K562 (cell line): ENCODE measurements around the gene GLI1. TPM values are rescaled to one million over a fixed set of nuclear protein-coding genes. Genes with fewer than 3 reads are reported as not detected.

Experiments
- ATAC-seq: fragments of 200-7000 bp; cut with Tn5 transposase; 3 replicates; pipeline ENCODE4 v1.9.1; 2020; ENCODE audit warnings: moderate library complexity
- Bru-seq: library from RNA; stranded (reverse); fragments of 400-500 nt; gene quantifications from one replicate; lab custom pipeline; 2021; lab: Mats Ljungman, UMichigan
- BruChase-seq, 2 experiments: library from RNA; stranded (reverse); fragments of 400-500 nt; gene quantifications; one replicate each; lab custom pipeline; 2021; lab: Mats Ljungman, UMichigan
- BruUV-seq: library from RNA; stranded (reverse); fragments of 400-500 nt; replicated peaks from 2 replicates; lab custom pipeline; 2021; lab: Mats Ljungman, UMichigan
- CTCF ChIA-PET: fragments of 300-600 bp; formaldehyde crosslinking; extraction: SDS; loops from one replicate; lab custom pipeline; 2021; ENCODE audit warnings: low intra/inter-chr PET ratio; lab: Yijun Ruan, JAX
- POLR2A ChIA-PET: fragments of 300-600, 350-650 bp; sonication (Branson Sonifier 250); formaldehyde crosslinking; extraction: SDS; loops from one replicate; lab custom pipeline; 2021; ENCODE audit warnings: antibody characterized with exemption, inconsistent platforms; lab: Yijun Ruan, JAX
- DNase-seq, 4 experiments: peaks; one replicate each; pipeline versions ENCODE4 v3.0.0 to v3.0.0-alpha.2; 2011 to 2018; ENCODE audit warnings: low spot score in 3 of 4, mixed read lengths in 3 of 4; ENCODE audit errors: extremely low read depth in 1 of 4
- FAIRE-seq: peaks from 2 replicates; lab custom pipeline; 2011; peaks lifted over from hg19 to GRCh38; lab: Jason Lieb, UNC
- H2AFZ ChIP-seq: 2 replicates; pipeline ENCODE4 v1.6.0; 2011; ENCODE audit warnings: low read depth, low read length, control low read depth, inconsistent platforms
- H3K27ac ChIP-seq: fragments of 200-600 bp; 3 replicates; pipeline ENCODE4 v1.8.0; 2011; ENCODE audit warnings: low read depth, mild to moderate bottlenecking, control low read depth, inconsistent platforms, low read length, moderate library complexity, mixed read lengths; ENCODE audit errors: extremely low read depth
- H3K27me3 ChIP-seq, 2 experiments: fragments of 300-600 bp in 1 of 2; 2 replicates in 1 of 2; 3 replicates in 1 of 2; pipeline versions ENCODE4 v1.6.0 to v1.8.0; 2011; ENCODE audit warnings: inconsistent platforms in 2 of 2, low read length in 2 of 2, mild to moderate bottlenecking in 1 of 2, mixed read lengths in 1 of 2, moderate library complexity in 1 of 2; ENCODE audit not compliant: control insufficient read depth in 2 of 2, insufficient read depth in 2 of 2
- H3K36me3 ChIP-seq: fragments of 300-600 bp; 3 replicates; pipeline ENCODE4 v1.8.0; 2011; ENCODE audit warnings: mild to moderate bottlenecking, low read length, inconsistent platforms; ENCODE audit not compliant: control insufficient read depth, insufficient read depth
- H3K4me1 ChIP-seq, 2 experiments: fragments of 200-600 bp in 1 of 2; replicated peaks in 1 of 2; 2 replicates in 1 of 2; 3 replicates in 1 of 2; pipeline versions ENCODE4 v1.5.1 to v1.8.0; 2011; ENCODE audit warnings: inconsistent platforms in 2 of 2, low read length in 2 of 2, mild to moderate bottlenecking in 1 of 2, mixed read lengths in 1 of 2, moderate library complexity in 1 of 2; ENCODE audit not compliant: control insufficient read depth in 2 of 2, insufficient read depth in 2 of 2
- H3K4me2 ChIP-seq: 2 replicates; pipeline ENCODE4 v1.6.1; 2011; ENCODE audit warnings: low read length, control low read depth, inconsistent platforms, mixed read lengths; ENCODE audit not compliant: insufficient read depth
- H3K4me3 ChIP-seq: fragments of 200-600 bp; sonication (generic), shearing (Covaris generic); 2 replicates; pipeline ENCODE4 v1.5.1; 2016; ENCODE audit warnings: control low read depth, inconsistent platforms
- H3K79me2 ChIP-seq: fragments of 200-600 bp; 3 replicates; pipeline ENCODE4 v1.8.0; 2011; ENCODE audit warnings: low read length, inconsistent platforms; ENCODE audit not compliant: control insufficient read depth, insufficient read depth
- H3K9ac ChIP-seq, 2 experiments: 2 replicates each; pipeline versions ENCODE4 v1.6.0 to v1.6.1; 2011; ENCODE audit warnings: low read depth in 2 of 2, low read length in 2 of 2, control low read depth in 1 of 2, inconsistent platforms in 1 of 2, mild to moderate bottlenecking in 1 of 2, mixed read lengths in 1 of 2; ENCODE audit not compliant: insufficient read depth in 1 of 2
- H3K9me1 ChIP-seq: one replicate; pipeline ENCODE4 v1.6.0; 2011; ENCODE audit warnings: inconsistent platforms, mild to moderate bottlenecking, low read length, moderate library complexity; ENCODE audit not compliant: control insufficient read depth, insufficient read depth
- H3K9me3 ChIP-seq: replicated peaks from 2 replicates; pipeline ENCODE4 v1.5.1; 2011; ENCODE audit warnings: low read depth, low read length, inconsistent platforms; ENCODE audit not compliant: control insufficient read depth, insufficient read depth
- H4K20me1 ChIP-seq: replicated peaks from 2 replicates; pipeline ENCODE4 v1.6.1; 2011; ENCODE audit warnings: low read length, inconsistent platforms, mixed read lengths; ENCODE audit not compliant: control insufficient read depth, insufficient read depth
- ATF6 ChIP-seq: sonication (generic); formaldehyde crosslinking; IDR thresholded peaks from 2 replicates; pipeline ENCODE4 v1.4.0; 2020; ENCODE audit warnings: mild to moderate bottlenecking, missing genetic modification reagents
- CHCHD3 ChIP-seq: fragments of 250-450 bp; sonication (Bioruptor Pico); IDR thresholded peaks from 2 replicates; pipeline ENCODE4 v2.1.2; 2022; ENCODE audit warnings: mild to moderate bottlenecking
- EGR1 ChIP-seq: fragments of 450-650 bp; conservative IDR thresholded peaks from 2 replicates; pipeline ENCODE4 v1.6.1; 2017; ENCODE audit warnings: mild to moderate bottlenecking
- JUN ChIP-seq, 2 experiments: sonication (generic) in 1 of 2; formaldehyde crosslinking in 1 of 2; IDR thresholded peaks; 2 replicates each; pipeline versions ENCODE4 v1.6.1 to v1.8.0; 2012 to 2022; ENCODE audit warnings: borderline replicate concordance in 2 of 2, mild to moderate bottlenecking in 2 of 2, improper control_type of control experiment in 1 of 2, low read depth in 1 of 2, low read length in 1 of 2, missing genetic modification reagents in 1 of 2
- POLR2G ChIP-seq: fragments of 200-400 bp; formaldehyde crosslinking; IDR thresholded peaks from 2 replicates; pipeline ENCODE4 v1.6.1; 2017; ENCODE audit warnings: low read depth, mild to moderate bottlenecking, antibody characterized with exemption, low read length, moderate library complexity
- RB1 ChIP-seq: fragments of 450-650 bp; IDR thresholded peaks from 2 replicates; pipeline ENCODE4 v1.6.1; 2017; ENCODE audit warnings: low read depth, mild to moderate bottlenecking
- SIN3B ChIP-seq: fragments of 450-650 bp; IDR thresholded peaks from 2 replicates; pipeline ENCODE4 v1.6.1; 2017; ENCODE audit warnings: low read depth, mild to moderate bottlenecking, moderate library complexity
- TCF7L2 ChIP-seq: fragments of 150-350 bp; IDR thresholded peaks from 2 replicates; pipeline ENCODE4 v1.6.1; 2016; ENCODE audit warnings: low read depth, mild to moderate bottlenecking, low read length, moderate library complexity
- ZFP36 ChIP-seq: fragments of 150-350 bp; IDR thresholded peaks from 2 replicates; pipeline ENCODE4 v1.6.1; 2018; ENCODE audit warnings: low read length, low read depth; ENCODE audit not compliant: partially characterized antibody
- ZNF699 ChIP-seq: fragments of 250-450 bp; sonication (Bioruptor Pico); IDR thresholded peaks from 2 replicates; pipeline ENCODE4 v1.8.0; 2021; ENCODE audit warnings: mild to moderate bottlenecking, moderate library complexity; ENCODE audit not compliant: insufficient replicate concordance
- ZNF77 ChIP-seq: fragments of 250-450 bp; sonication (Bioruptor Pico); IDR thresholded peaks from 2 replicates; pipeline ENCODE4 v1.5.0; 2020
- WGBS: fragments of 100-300 bp; shearing (Covaris generic); methylation state at CpG from one replicate; pipeline ENCODE4 v1.1.6; 2016; ENCODE audit warnings: low coverage, mixed read lengths; ENCODE audit not compliant: insufficient coverage; ENCODE audit errors: missing lambda C conversion rate; 5-methylcytosine and 5-hydroxymethylcytosine counted together
- in situ Hi-C: fragments of 300-500 bp; cut with MboI; formaldehyde crosslinking; loops from 4 replicates; pipeline ENCODE4 v1.15.0; 2018; ENCODE audit warnings: inconsistent platforms, mixed read lengths
- intact Hi-C: fragments of 100-400 bp; cut with micrococcal nuclease; formaldehyde crosslinking; loops from 2 replicates; pipeline ENCODE4 v1.14.2; 2022
- long read RNA-seq, 3 experiments: library from polyadenylated mRNA in 2 of 3; library from RNA in 1 of 3; unstranded in 2 of 3; stranded (forward) in 1 of 3; transcript quantifications; one replicate each; pipeline ENCODE4 v2.0.0, GENCODE V29; 2019 to 2022
- polyA minus RNA-seq, 3 experiments: library from RNA; depleted of rRNA, polyadenylated mRNA; stranded (reverse); fragments of >200 nt; gene quantifications; 2 replicates each; pipeline ENCODE4 v1.2.3, GENCODE V29; 2011
- polyA plus RNA-seq, 8 experiments: library from polyadenylated mRNA; depleted of rRNA in 4 of 8; stranded (reverse) in 5 of 8; unstranded in 3 of 8; fragments of >200 nt; fragmentation: Nextera tagmentation in 2 of 8; fragmentation: Illumina TruSeq in 1 of 8; extraction: Ambion mirVana in 2 of 8; extraction: Trizol in 1 of 8; gene quantifications; 2 replicates each; pipeline versions ENCODE4 v1.2.1 to v1.2.3, GENCODE V29; 2011 to 2014; ENCODE audit warnings: inconsistent platforms in 1 of 8, missing spikeins in 1 of 8
- total RNA-seq, 7 experiments: library from RNA; depleted of rRNA in 6 of 7; stranded (reverse); fragments of >200 nt in 6 of 7; fragmentation: Illumina TruSeq in 2 of 7; extraction: Trizol in 2 of 7; gene quantifications; 2 replicates each; pipeline versions ENCODE4 v1.2.1 to v1.2.3, GENCODE V29; 2011 to 2021; ENCODE audit warnings: low replicate concordance in 1 of 7
- TF ChIP-seq, protein P1 (sequence below), 2 experiments: fragments of 450-650 bp; conservative IDR thresholded peaks; 2 replicates each; pipeline ENCODE4 v1.6.1; 2017; ENCODE audit warnings: mild to moderate bottlenecking in 2 of 2, moderate library complexity in 2 of 2

The GLI1 gene
- 1.4 and 2.9 TPM in 2 replicates for total RNA-seq (2011; cell fraction: chromatin; rRNA removed; ENCODE audit: low replicate concordance)
- total RNA-seq (2011; cell fraction: nucleolus; rRNA removed) = 1.0 and 1.3 TPM in 2 replicates
- total RNA-seq (2011; cell fraction: nucleoplasm; rRNA removed) = 2.0 and 2.7 TPM in 2 replicates
- total RNA-seq (2014; rRNA removed) (0.33 and 0.41 TPM in 2 replicates), total RNA-seq (2014; rRNA removed; fragmentation: Illumina TruSeq; extraction: Trizol) (0.76 and 0.80 TPM in 2 replicates), total RNA-seq (2015; rRNA removed; fragmentation: Illumina TruSeq; extraction: Trizol) (0.30 and 2.2 TPM in 2 replicates), total RNA-seq (2021) (2.1 and 3.7 TPM in 2 replicates), polyA plus RNA-seq (2011; rRNA removed) (0.33 and 1.1 TPM in 2 replicates), polyA plus RNA-seq (2014; fragmentation: Illumina TruSeq; extraction: Trizol) (0.61 and 0.80 TPM in 2 replicates), polyA plus RNA-seq (2014; fragmentation: Nextera tagmentation; extraction: Ambion mirVana) (under 1 TPM; 0.24 to 0.31 TPM), polyA plus RNA-seq (2014; rRNA removed) (0.51 and 0.64 TPM in 2 replicates), polyA minus RNA-seq (2011; rRNA and poly(A)+ RNA removed) (0.36 and 0.81 TPM in 2 replicates), Bru-seq, nascent RNA (percentile 29 among the genes with signal in this experiment), BruChase-seq, experiment 1, labeled RNA remaining after a 2-hour chase (percentile 32 among the genes with signal in this experiment), BruChase-seq, experiment 2, labeled RNA remaining after a 6-hour chase (percentile 36 among the genes with signal in this experiment)
- polyA plus RNA-seq (2011; cell fraction: cytosol; rRNA removed) = 0.63 and 0.64 TPM in 2 replicates
- 2.0 and 3.7 TPM in 2 replicates for polyA plus RNA-seq (2011; cell fraction: nucleus; rRNA removed)
- polyA plus RNA-seq (2012) = 2.2 and 3.2 TPM in 2 replicates
- not detected in 2 replicates for polyA minus RNA-seq (2011; cell fraction: cytosol; rRNA and poly(A)+ RNA removed)
- 0.33 and 0.81 TPM in 2 replicates for polyA minus RNA-seq (2011; cell fraction: nucleus; rRNA and poly(A)+ RNA removed)
- long read RNA-seq, experiment 1, partial matches to known transcripts = 0 of 1 reads
- long read RNA-seq, experiment 1, other reads (novel, unspliced or antisense) = 1 of 1 reads
- long read RNA-seq, experiment 2, partial matches to known transcripts = 1 of 1 reads
- long read RNA-seq, experiment 2, other reads (novel, unspliced or antisense) = 0 of 1 reads
- long read RNA-seq, experiment 3 = 0 reads

DNA sequence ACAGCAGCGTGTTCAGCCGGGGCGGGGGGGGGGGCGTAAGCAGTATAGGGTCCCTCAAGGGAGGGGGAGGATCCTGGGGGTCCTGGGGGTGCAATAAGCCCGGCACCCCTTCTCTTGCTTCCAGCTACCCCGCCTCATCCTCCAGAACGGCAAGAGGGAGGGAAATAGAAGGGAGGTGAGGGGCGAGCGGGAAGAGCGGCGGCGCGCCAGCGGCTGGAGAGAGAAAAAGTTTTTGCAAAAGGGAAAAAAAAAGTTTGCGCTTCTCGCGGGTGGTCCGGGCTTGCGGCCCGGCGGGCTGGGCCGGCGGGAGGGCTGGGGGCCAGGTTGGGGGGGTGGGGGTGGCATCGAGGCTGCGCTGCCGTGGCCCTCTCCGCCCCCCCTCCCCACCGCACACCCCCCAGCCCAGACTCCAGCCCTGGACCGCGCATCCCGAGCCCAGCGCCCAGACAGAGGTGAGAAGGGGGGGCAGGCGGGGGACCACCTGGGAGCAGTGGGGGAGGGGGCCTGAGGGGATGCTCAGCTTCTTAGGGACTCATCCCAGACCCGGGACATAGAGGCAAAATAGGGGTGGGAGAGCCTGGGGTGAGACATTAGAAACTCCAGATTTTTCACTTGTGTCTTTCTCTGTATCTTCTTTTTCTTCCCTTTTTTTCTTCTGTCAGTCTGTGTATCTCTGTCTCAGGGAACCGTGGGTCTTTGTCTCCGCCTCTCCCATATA lies at the start of gene GLI1:
Gene GLI1, plus strand, starts transcription at position 36 of the 718 bp plus-strand sequence. CDS start 3,907 bp downstream, outside the sequence.
- 0 out of 5 replicates have a peak, but pooled peaks cover 0 to 6% of the 10 kb centered on the region in 2 experiments for H3K27me3 ChIP-seq
- H3K27ac ChIP-seq = peak within 1 kb of the TSS; percentile 71
- intact Hi-C loops = loop anchor here (2.0 to 5.0 kb wide), 3 partner anchors 27 to 232 kb away; partner anchors contain the start of genes DDIT3 and OS9
- no peak for FAIRE-seq
- BruUV-seq = no TSS peak
- H3K4me1 ChIP-seq = peaks cover 36 to 58% of the 10 kb centered on the region in 2 experiments
- POLR2A ChIA-PET = interaction anchor here (0.7 to 2.3 kb wide), 7 partner anchors 10 to 230 kb away, joined by 3 to 13 read pairs (median 3); partner anchors contain the start of gene SHMT2
- peak within 1 kb of the TSS; percentile 62 for H3K4me3 ChIP-seq
- H3K36me3 ChIP-seq = no peaks in the 10 kb centered on the region
- no peaks in the 10 kb centered on the region for H4K20me1 ChIP-seq
- DNase-seq = peak in 3 of 4 experiments; percentile 68 to 77 (median 69)
- H3K9ac ChIP-seq = peak within 1 kb of the TSS; percentile 71 to 89
- in situ Hi-C loops = no loop called here
- ATAC-seq = no peak
- peaks cover 20% of the 10 kb centered on the region; the same call in 2 of the 3 replicates for H3K79me2 ChIP-seq
- no peaks in the 10 kb centered on the region for H3K9me1 ChIP-seq
- peak within 1 kb of the TSS; percentile 91 for H3K4me2 ChIP-seq
- WGBS = 0% methylated on average over 3 of the region's 36 CpGs
- CTCF ChIA-PET = interaction anchor here (0.6 to 1.9 kb wide), 2 partner anchors 444 to 446 kb away, joined by 7 to 8 read pairs; no protein-coding TSS in a partner anchor
- H2AFZ ChIP-seq = peak within 1 kb of the TSS; percentile 97
- H3K9me3 ChIP-seq = no peaks in the 10 kb centered on the region
- TF ChIP-seq ATF6 (no peak), POLR2G (peak; percentile 17; the same call in 1 of the 2 replicates), JUN (IDR thresholded peaks at IDR 0.05; ENCODE audit: borderline replicate concordance, low read depth, low read length) (no peak), JUN (CRISPR knock-in tag; IDR thresholded peaks at IDR 0.05; ENCODE audit: borderline replicate concordance) (no peak), ZNF699 (CRISPR knock-in tag) (no peak), RB1 (0 out of 2 replicates have a peak, but pooled peaks have one; percentile 26), TCF7L2 (no peak), ZFP36 (no peak), ZNF77 (CRISPR knock-in tag) (no peak), EGR1 (peak; percentile 37; the same call in 1 of the 2 replicates), SIN3B (no peak), CHCHD3 (CRISPR knock-in tag) (no peak)
- TF ChIP-seq, protein P1, sequence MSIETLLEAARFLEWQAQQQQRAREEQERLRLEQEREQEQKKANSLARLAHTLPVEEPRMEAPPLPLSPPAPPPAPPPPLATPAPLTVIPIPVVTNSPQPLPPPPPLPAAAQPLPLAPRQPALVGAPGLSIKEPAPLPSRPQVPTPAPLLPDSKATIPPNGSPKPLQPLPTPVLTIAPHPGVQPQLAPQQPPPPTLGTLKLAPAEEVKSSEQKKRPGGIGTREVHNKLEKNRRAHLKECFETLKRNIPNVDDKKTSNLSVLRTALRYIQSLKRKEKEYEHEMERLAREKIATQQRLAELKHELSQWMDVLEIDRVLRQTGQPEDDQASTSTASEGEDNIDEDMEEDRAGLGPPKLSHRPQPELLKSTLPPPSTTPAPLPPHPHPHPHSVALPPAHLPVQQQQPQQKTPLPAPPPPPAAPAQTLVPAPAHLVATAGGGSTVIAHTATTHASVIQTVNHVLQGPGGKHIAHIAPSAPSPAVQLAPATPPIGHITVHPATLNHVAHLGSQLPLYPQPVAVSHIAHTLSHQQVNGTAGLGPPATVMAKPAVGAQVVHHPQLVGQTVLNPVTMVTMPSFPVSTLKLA (conservative IDR thresholded peaks at IDR 0.05) = peak; percentile 2 to 15; a peak in 1 of 4 replicates
